ENCODE results near the gene STRN3. TPM values are rescaled to one million over a fixed set of nuclear protein-coding genes. Genes with fewer than 3 reads are reported as not detected.

The STRN3 gene
- total and polyA plus RNA-seq, 10 of the 15 experiments (the other 5 are each of a cell fraction or from before 2014, with no cell fraction given): 7.8 to 27.9 (median 14.1) TPM

- TF ChIP-seq ATF2 (IDR thresholded peaks at IDR 0.05; ENCODE audit: low read length) (no peak), BRCA1 (IDR thresholded peaks at IDR 0.05; ENCODE audit: low read depth, low read length) (no peak), CUX1 (IDR thresholded peaks at IDR 0.05; ENCODE audit: insufficient replicate concordance, low read depth, low read length) (no peak)
These were observed 34.8 kb downstream of the STRN3 start (continued) for GRCh38 chr14:30991408-30991807.

- H2AFZ ChIP-seq (ENCODE audit: control insufficient read depth, low read depth, low read length): no peak overlapping the region
- in situ Hi-C loops (cut with MboI): no loop called here
- no peaks in the 10 kb centered on the region for H3K36me3 ChIP-seq (ENCODE audit: control insufficient read depth in 2 of 2, insufficient read depth in 2 of 2, low read length in 1 of 2)
- ChIA-PET SMC1A (ENCODE audit: uncharacterized antibody, unreplicated experiment) (no interaction called here), RAD21 (ENCODE audit: unreplicated experiment) (no interaction called here), CTCF (interaction anchor here (0.9 to 1.3 kb wide), 2 partner anchors 11 to 29 kb away, joined by 3 read pairs; no protein-coding TSS in a partner anchor), POLR2A (interaction anchor here (1.1 kb wide), 2 partner anchors 12 to 36 kb away, joined by 3 read pairs; partner anchors contain the start of gene STRN3)
- intact Hi-C loops (cut with micrococcal nuclease; ENCODE audit: unreplicated experiment): no loop called here
- peaks cover 53% of the 10 kb centered on the region for H3K79me2 ChIP-seq (ENCODE audit: control insufficient read depth, insufficient read depth, low read length)
- no peak overlapping the region for H3K4me2 ChIP-seq (ENCODE audit: control insufficient read depth, insufficient read depth)
- no peak for FAIRE-seq
- no peaks in the 10 kb centered on the region; the same call in 2 of the 3 replicates for H3K9me3 ChIP-seq (replicated peaks; ENCODE audit: control insufficient read depth, insufficient read depth, low read length)
- no peak for ATAC-seq
- DNase-seq (ENCODE audit: low read depth, low spot score): no peak
- no peak overlapping the region for H3K9ac ChIP-seq (ENCODE audit: control insufficient read depth, insufficient read depth, low read length)
- no TSS peak for BruUV-seq (replicated peaks)
- no peak overlapping the region for H3K4me3 ChIP-seq
- peaks cover 9% of the 10 kb centered on the region; the same call in 1 of the 2 replicates for H3K4me1 ChIP-seq (ENCODE audit: control insufficient read depth, insufficient read depth, low read length)
- no peaks in the 10 kb centered on the region for H3K27me3 ChIP-seq (replicated peaks in 1 of 2; ENCODE audit: control insufficient read depth in 2 of 2, insufficient read depth in 2 of 2, low read length in 1 of 2)
- peaks cover 1% of the 10 kb centered on the region; the same call in 1 of the 2 replicates for H4K20me1 ChIP-seq (ENCODE audit: control insufficient read depth, insufficient read depth)
- H3K27ac ChIP-seq (ENCODE audit: control insufficient read depth, insufficient read depth): no peak overlapping the region
- TF ChIP-seq ZSCAN29 (IDR thresholded peaks at IDR 0.05) (no peak), TBL1XR1 (IDR thresholded peaks at IDR 0.05; ENCODE audit: low read depth, low read length) (no peak), MYB (IDR thresholded peaks at IDR 0.05; ENCODE audit: borderline replicate concordance, low read depth, low read length) (no peak), USF1 (IDR thresholded peaks at IDR 0.05; ENCODE audit: borderline replicate concordance, extremely low read length, insufficient read depth, low read depth, low read length) (no peak), BMI1 (IDR thresholded peaks at IDR 0.05; ENCODE audit: borderline replicate concordance) (no peak), IRF5 (IDR thresholded peaks at IDR 0.05; ENCODE audit: borderline replicate concordance) (no peak), LARP7 (IDR thresholded peaks at IDR 0.05) (no peak), YY1 (IDR thresholded peaks at IDR 0.05; ENCODE audit: low read depth, low read length) (no peak), ZNF274 (IDR thresholded peaks at IDR 0.05; ENCODE audit: insufficient read depth, insufficient read length) (no peak), TCF7 (IDR thresholded peaks at IDR 0.05; ENCODE audit: borderline replicate concordance) (no peak), EP300 (IDR thresholded peaks at IDR 0.05; ENCODE audit: borderline replicate concordance in 1 of 2, control insufficient read depth in 1 of 2, low read depth in 2 of 2, low read length in 2 of 2) (no peak), SIN3A (IDR thresholded peaks at IDR 0.05; ENCODE audit: low read depth, low read length) (no peak)
These were observed 35.4 kb downstream of the STRN3 start for GRCh38 chr14:30990770-30991169.
